ENCODE results near the gene NRF1. TPM values are rescaled to one million over a fixed set of nuclear protein-coding genes. Genes with fewer than 3 reads are reported as not detected.

The NRF1 gene
- total RNA-seq, 1 donor from 2014 or later: 15.1 TPM

GRCh38 chr7:129768614-129769399 is 157.3 kb downstream of the NRF1 start:
- no peak for DNase-seq (ENCODE audit: low read depth)

GRCh38 chr7:129769400-129769774 is 157.9 kb downstream of the NRF1 start:
- DNase-seq (ENCODE audit: low read depth): no peak

GRCh38 chr7:129769866-129770808 is 158.6 kb downstream of the NRF1 start:
- no peak for DNase-seq (ENCODE audit: low read depth)

GRCh38 chr7:129771201-129771927 is 159.8 kb downstream of the NRF1 start:
- peak; percentile 77 for DNase-seq (ENCODE audit: low read depth)

- no peak for DNase-seq (ENCODE audit: low read depth)
These were observed 160.5 kb downstream of the NRF1 start for GRCh38 chr7:129771928-129772479.

- DNase-seq (ENCODE audit: low read depth): no peak
These were observed 161.2 kb downstream of the NRF1 start for GRCh38 chr7:129772646-129773280.

- peak; percentile 72 for DNase-seq (ENCODE audit: low read depth)
These were observed 161.8 kb downstream of the NRF1 start for GRCh38 chr7:129773328-129773731.

GRCh38 chr7:129773871-129774270 is 162.4 kb downstream of the NRF1 start:
- no peak for DNase-seq (ENCODE audit: low read depth)

- DNase-seq (ENCODE audit: low read depth): peak; percentile 27
These were observed 162.8 kb downstream of the NRF1 start for GRCh38 chr7:129774359-129774758.

- no peak for DNase-seq (ENCODE audit: low read depth)
These were observed 163.6 kb downstream of the NRF1 start for GRCh38 chr7:129774871-129775694.

- no peak for DNase-seq (ENCODE audit: low read depth)
These were observed 164.3 kb downstream of the NRF1 start for GRCh38 chr7:129775695-129776361.

GRCh38 chr7:129776362-129776722 is 164.8 kb downstream of the NRF1 start:
- DNase-seq (ENCODE audit: low read depth): no peak

GRCh38 chr7:129777195-129777844 is 165.8 kb downstream of the NRF1 start:
- DNase-seq (ENCODE audit: low read depth): no peak

GRCh38 chr7:129777993-129778769 is 166.7 kb downstream of the NRF1 start:
- DNase-seq (ENCODE audit: low read depth): no peak

- DNase-seq (ENCODE audit: low read depth): no peak
These were observed 167.5 kb downstream of the NRF1 start for GRCh38 chr7:129778770-129779601.

GRCh38 chr7:129779602-129780256 is 168.2 kb downstream of the NRF1 start:
- no peak for DNase-seq (ENCODE audit: low read depth)

All from myocyte (in vitro differentiated cells).